Astrocyte (in vitro differentiated cells and primary cell): ENCODE data around the gene SLC29A3. TPM values are rescaled to one million over a fixed set of nuclear protein-coding genes. Genes with fewer than 3 reads are reported as not detected.
A peak's percentile ranks its signal among the peaks of the same experiment; 100 is the strongest.

ENCODE experiments used
- DNase-seq: peaks from one replicate; pipeline ENCODE4 v3.0.0-alpha.2; 2010; ENCODE audit warnings: low read depth
- FAIRE-seq: peaks from 2 replicates; lab custom pipeline; 2011; peaks lifted over from hg19 to GRCh38; lab: Jason Lieb, UNC
- H2AFZ ChIP-seq: 2 replicates; pipeline ENCODE4 v1.6.0; 2012; ENCODE audit warnings: low read depth, low read length, inconsistent platforms
- H3K27ac ChIP-seq: 2 replicates; pipeline ENCODE4 v1.5.1; 2011; ENCODE audit warnings: low read depth, low read length, inconsistent platforms
- H3K27me3 ChIP-seq: 2 replicates; pipeline ENCODE4 v1.6.0; 2011; ENCODE audit warnings: low read length, inconsistent platforms; ENCODE audit not compliant: insufficient read depth
- H3K36me3 ChIP-seq: 2 replicates; pipeline ENCODE4 v1.5.1; 2011; ENCODE audit warnings: low read length, inconsistent platforms; ENCODE audit not compliant: insufficient read depth
- H3K4me1 ChIP-seq: 2 replicates; pipeline ENCODE4 v1.5.1; 2011; ENCODE audit warnings: low read length, inconsistent platforms; ENCODE audit not compliant: insufficient read depth
- H3K4me2 ChIP-seq: 2 replicates; pipeline ENCODE4 v1.6.0; 2012; ENCODE audit warnings: low read length, inconsistent platforms
- H3K4me3 ChIP-seq: 2 replicates; pipeline ENCODE4 v1.5.1; 2011; ENCODE audit warnings: low read depth, mild to moderate bottlenecking, low read length, inconsistent platforms; ENCODE audit not compliant: insufficient read depth
- H3K79me2 ChIP-seq: 2 replicates; pipeline ENCODE4 v1.6.0; 2012; ENCODE audit warnings: mild to moderate bottlenecking, low read length, inconsistent platforms; ENCODE audit not compliant: insufficient read depth
- H3K9ac ChIP-seq: 2 replicates; pipeline ENCODE4 v1.6.0; 2012; ENCODE audit warnings: mild to moderate bottlenecking, low read length, inconsistent platforms
- H3K9me3 ChIP-seq: 2 replicates; pipeline ENCODE4 v1.5.1; 2012; ENCODE audit warnings: low read depth, mild to moderate bottlenecking, low read length, inconsistent platforms; ENCODE audit not compliant: insufficient read depth
- H4K20me1 ChIP-seq: 2 replicates; pipeline ENCODE4 v1.6.0; 2012; ENCODE audit warnings: low read length, inconsistent platforms; ENCODE audit not compliant: insufficient read depth
- H3K27ac Mint-ChIP-seq: one replicate; pipeline ENCODE4 v1.8.0; 2021; ENCODE audit warnings: mild to moderate bottlenecking, mixed read lengths; ENCODE audit not compliant: unreplicated experiment
- H3K27me3 Mint-ChIP-seq: one replicate; pipeline ENCODE4 v1.8.0; 2021; ENCODE audit warnings: low read depth, mixed read lengths; ENCODE audit not compliant: unreplicated experiment
- H3K36me3 Mint-ChIP-seq: one replicate; pipeline ENCODE4 v1.8.0; 2021; ENCODE audit warnings: low read depth, mixed read lengths; ENCODE audit not compliant: unreplicated experiment
- H3K4me1 Mint-ChIP-seq: one replicate; pipeline ENCODE4 v1.8.0; 2021; ENCODE audit warnings: low read depth, mixed read lengths; ENCODE audit not compliant: unreplicated experiment
- H3K4me3 Mint-ChIP-seq: one replicate; pipeline ENCODE4 v1.8.0; 2021; ENCODE audit warnings: mild to moderate bottlenecking, moderate library complexity, mixed read lengths; ENCODE audit not compliant: unreplicated experiment
- H3K9me3 Mint-ChIP-seq: one replicate; pipeline ENCODE4 v1.8.0; 2021; ENCODE audit warnings: mild to moderate bottlenecking, mixed read lengths; ENCODE audit not compliant: unreplicated experiment
- EZH2 ChIP-seq: IDR thresholded peaks from 2 replicates; pipeline ENCODE4 v1.6.1; 2012; ENCODE audit warnings: mild to moderate bottlenecking, low read length, inconsistent platforms; ENCODE audit not compliant: insufficient read depth
- total RNA-seq: library from RNA; stranded (reverse); gene quantifications from 2 replicates; pipeline ENCODE4 v1.2.1, GENCODE V29; 2021
- TF ChIP-seq, protein P1 (sequence below): IDR thresholded peaks from 2 replicates; pipeline ENCODE4 v1.5.1; 2011; ENCODE audit warnings: low read depth, mild to moderate bottlenecking, inconsistent platforms, low read length, moderate library complexity; ENCODE audit not compliant: insufficient read depth

The SLC29A3 gene
- total RNA-seq, 1 donor from 2014 or later: 3.4 TPM

- Histone ChIP-seq H3K36me3 (no peaks in the 10 kb centered on the region), H3K27me3 (peaks cover 16% of the 10 kb centered on the region), H2AFZ (no peak overlapping the region), H3K4me2 (no peak overlapping the region), H3K9me3 (no peaks in the 10 kb centered on the region), H4K20me1 (no peaks in the 10 kb centered on the region), H3K79me2 (no peaks in the 10 kb centered on the region), H3K4me3 (no peak overlapping the region), H3K9ac (no peak overlapping the region), H3K4me1 (no peaks in the 10 kb centered on the region), H3K27ac (no peak overlapping the region)
- FAIRE-seq (no peak), DNase-seq (no peak)
- TF ChIP-seq, protein P1, sequence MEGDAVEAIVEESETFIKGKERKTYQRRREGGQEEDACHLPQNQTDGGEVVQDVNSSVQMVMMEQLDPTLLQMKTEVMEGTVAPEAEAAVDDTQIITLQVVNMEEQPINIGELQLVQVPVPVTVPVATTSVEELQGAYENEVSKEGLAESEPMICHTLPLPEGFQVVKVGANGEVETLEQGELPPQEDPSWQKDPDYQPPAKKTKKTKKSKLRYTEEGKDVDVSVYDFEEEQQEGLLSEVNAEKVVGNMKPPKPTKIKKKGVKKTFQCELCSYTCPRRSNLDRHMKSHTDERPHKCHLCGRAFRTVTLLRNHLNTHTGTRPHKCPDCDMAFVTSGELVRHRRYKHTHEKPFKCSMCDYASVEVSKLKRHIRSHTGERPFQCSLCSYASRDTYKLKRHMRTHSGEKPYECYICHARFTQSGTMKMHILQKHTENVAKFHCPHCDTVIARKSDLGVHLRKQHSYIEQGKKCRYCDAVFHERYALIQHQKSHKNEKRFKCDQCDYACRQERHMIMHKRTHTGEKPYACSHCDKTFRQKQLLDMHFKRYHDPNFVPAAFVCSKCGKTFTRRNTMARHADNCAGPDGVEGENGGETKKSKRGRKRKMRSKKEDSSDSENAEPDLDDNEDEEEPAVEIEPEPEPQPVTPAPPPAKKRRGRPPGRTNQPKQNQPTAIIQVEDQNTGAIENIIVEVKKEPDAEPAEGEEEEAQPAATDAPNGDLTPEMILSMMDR: peak; percentile 72
- TF ChIP-seq EZH2: no peak
- Mint-ChIP-seq H3K4me1 (no peaks in the 10 kb centered on the region), H3K27me3 (peaks cover 44% of the 10 kb centered on the region), H3K36me3 (no peaks in the 10 kb centered on the region), H3K4me3 (no peak overlapping the region), H3K27ac (no peak overlapping the region), H3K9me3 (no peaks in the 10 kb centered on the region)
Measured at GRCh38 chr10:71383972-71384687, 65.1 kb downstream of the SLC29A3 start.

GRCh38 chr10:71388171-71388570 lies 69.1 kb downstream of the SLC29A3 start:
- no peak overlapping the region for H2AFZ ChIP-seq
- H3K36me3 Mint-ChIP-seq: no peaks in the 10 kb centered on the region
- DNase-seq (no peak), FAIRE-seq (no peak)
- no peak overlapping the region for H3K27ac ChIP-seq
- H3K4me3 ChIP-seq: no peak overlapping the region
- no peaks in the 10 kb centered on the region for H3K4me1 ChIP-seq
- H3K27me3 ChIP-seq: peaks cover 40% of the 10 kb centered on the region
- H4K20me1 ChIP-seq: no peaks in the 10 kb centered on the region
- peaks cover 68% of the 10 kb centered on the region for H3K27me3 Mint-ChIP-seq
- H3K9ac ChIP-seq: no peak overlapping the region
- no peaks in the 10 kb centered on the region for H3K79me2 ChIP-seq
- H3K9me3 ChIP-seq: no peaks in the 10 kb centered on the region
- TF ChIP-seq EZH2: no peak
- TF ChIP-seq, protein P1: no peak
- no peak overlapping the region for H3K4me2 ChIP-seq
- H3K4me1 Mint-ChIP-seq: no peaks in the 10 kb centered on the region
- no peaks in the 10 kb centered on the region for H3K9me3 Mint-ChIP-seq
- H3K4me3 Mint-ChIP-seq: no peak overlapping the region
- no peak overlapping the region for H3K27ac Mint-ChIP-seq
- no peaks in the 10 kb centered on the region for H3K36me3 ChIP-seq

DNA sequence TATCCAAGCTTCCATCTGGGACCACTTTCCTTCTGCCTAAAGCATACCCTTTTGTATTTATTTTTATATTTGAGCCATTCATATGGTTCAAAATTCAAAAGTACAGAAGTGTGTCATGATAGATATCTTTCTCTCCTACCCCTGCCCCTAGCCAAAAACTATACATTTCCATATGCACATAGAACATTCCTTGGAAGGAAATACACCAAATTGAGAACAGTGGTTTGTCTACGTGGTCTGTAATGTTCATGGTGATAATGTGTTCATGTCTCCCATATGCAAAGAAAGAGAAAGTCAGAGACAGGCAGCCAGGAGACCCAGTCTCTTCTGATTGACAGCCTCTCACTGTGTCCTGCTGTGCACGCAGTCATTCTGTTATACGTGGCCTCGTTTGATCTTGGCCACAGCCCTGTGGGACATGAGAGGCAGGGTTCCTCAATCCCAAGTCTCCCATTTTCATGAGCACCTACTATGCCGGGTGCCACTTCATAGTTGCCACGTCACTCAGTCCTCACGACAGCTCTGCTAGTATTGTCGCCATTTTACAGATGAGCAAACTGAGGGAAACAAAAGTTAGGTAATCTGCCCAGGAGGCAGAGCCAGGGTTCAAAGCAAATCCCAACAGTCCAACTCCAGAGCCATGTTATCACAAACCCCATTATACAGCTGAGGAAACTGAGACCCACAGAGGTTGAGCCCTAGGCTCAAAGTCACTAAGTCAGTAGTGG lies 69.7 kb downstream of the SLC29A3 start:
- no peaks in the 10 kb centered on the region for H3K79me2 ChIP-seq
- Mint-ChIP-seq H3K9me3 (no peaks in the 10 kb centered on the region), H3K4me1 (no peaks in the 10 kb centered on the region), H3K27ac (no peak overlapping the region), H3K4me3 (no peak overlapping the region), H3K36me3 (no peaks in the 10 kb centered on the region), H3K27me3 (peaks cover 73% of the 10 kb centered on the region)
- FAIRE-seq: no peak
- DNase-seq: no peak
- no peak overlapping the region for H3K4me3 ChIP-seq
- H4K20me1 ChIP-seq: no peaks in the 10 kb centered on the region
- no peaks in the 10 kb centered on the region for H3K36me3 ChIP-seq
- no peak overlapping the region for H3K9ac ChIP-seq
- no peaks in the 10 kb centered on the region for H3K4me1 ChIP-seq
- no peak for TF ChIP-seq EZH2
- TF ChIP-seq, protein P1: no peak
- no peak overlapping the region for H2AFZ ChIP-seq
- no peak overlapping the region for H3K27ac ChIP-seq
- H3K27me3 ChIP-seq: peaks cover 45% of the 10 kb centered on the region
- H3K9me3 ChIP-seq: no peaks in the 10 kb centered on the region
- no peak overlapping the region for H3K4me2 ChIP-seq
